NCI-H748 (cell line): Measurements from ENCODE around the gene FAR1.
"Not testable (repeated sequence)": the region's sequence is repeated elsewhere in the genome, so short reads cannot be mapped to it uniquely, and the experiment has no call there.

Source experiments
- DNase-seq: peaks from one replicate; lab custom pipeline; 2025; ENCODE audit not compliant: unreplicated experiment; lab: John Stamatoyannopoulos, UW

The FAR1 gene

GRCh38 chr11:13668102-13668956 is at the start of gene FAR1:
FAR1 (plus strand) TSS chr11:13668668; CDS start chr11:13694766, 26,098 bp downstream.
- peak; percentile 99 for DNase-seq

- no peak for DNase-seq
These were observed 48.4 kb upstream of the FAR1 start for GRCh38 chr11:13620063-13620462.

GRCh38 chr11:13626818-13627217 is 41.6 kb upstream of the FAR1 start:
- DNase-seq, result not testable (repeated sequence)

- DNase-seq, result peak; percentile 57
These were observed 39.8 kb upstream of the FAR1 start for GRCh38 chr11:13628634-13629033.

- DNase-seq, result no peak
These were observed 38.7 kb upstream of the FAR1 start for GRCh38 chr11:13629779-13630178.

- DNase-seq, result no peak
These were observed 33.2 kb upstream of the FAR1 start for GRCh38 chr11:13635290-13635689.

GRCh38 chr11:13635804-13636203 is 32.7 kb upstream of the FAR1 start:
- no peak for DNase-seq

GRCh38 chr11:13637125-13638069 is 31.1 kb upstream of the FAR1 start:
- no peak for DNase-seq

GRCh38 chr11:13638422-13638821 is 30.0 kb upstream of the FAR1 start:
- DNase-seq, result no peak

- DNase-seq, result no peak
These were observed 23.3 kb upstream of the FAR1 start for GRCh38 chr11:13644997-13645687.

GRCh38 chr11:13647391-13647790 is 21.1 kb upstream of the FAR1 start:
- DNase-seq, result no peak

- DNase-seq, result no peak
These were observed 18.8 kb upstream of the FAR1 start for GRCh38 chr11:13649619-13650018.

- DNase-seq, result not testable (repeated sequence)
These were observed 17.0 kb upstream of the FAR1 start for GRCh38 chr11:13651515-13651914.

GRCh38 chr11:13661074-13661623 is 7.3 kb upstream of the FAR1 start:
- no peak for DNase-seq

- no peak for DNase-seq
These were observed 4.8 kb upstream of the FAR1 start for GRCh38 chr11:13663631-13664071.

- no peak for DNase-seq
These were observed 4.1 kb upstream of the FAR1 start for GRCh38 chr11:13664351-13664750.

GRCh38 chr11:13666708-13667107 is 1.8 kb upstream of the FAR1 start:
- peak; percentile 47 for DNase-seq

- peak; percentile 30 for DNase-seq
These were observed 1.2 kb upstream of the FAR1 start for GRCh38 chr11:13667245-13667644.

- DNase-seq, result no peak
These were observed 720 bp upstream of the FAR1 start for GRCh38 chr11:13667795-13668101.

GRCh38 chr11:13668957-13669521 is 571 bp downstream of the FAR1 start:
- DNase-seq, result peak; percentile 61
